ENCODE measurements around the gene OXLD1. TPM values are rescaled to one million over a fixed set of nuclear protein-coding genes. Genes with fewer than 3 reads are reported as not detected.
"Not testable (repeated sequence)": the region's sequence is repeated elsewhere in the genome, so short reads cannot be mapped to it uniquely, and the experiment has no call there.

Gene OXLD1
- total RNA-seq, 1 donor from 2014 or later: 31.2 TPM

- no peaks in the 10 kb centered on the region for H3K9me3 Mint-ChIP-seq (ENCODE audit: unreplicated experiment)
- H3K27me3 Mint-ChIP-seq (ENCODE audit: unreplicated experiment): no peaks in the 10 kb centered on the region
- no peak overlapping the region for H3K27ac Mint-ChIP-seq (ENCODE audit: unreplicated experiment)
- TF ChIP-seq CTCF (IDR thresholded peaks at IDR 0.05): no peak
- DNase-seq (ENCODE audit: extremely low spot score, unreplicated experiment): no peak
- H3K4me3 Mint-ChIP-seq (ENCODE audit: unreplicated experiment): no peak overlapping the region
- H3K36me3 Mint-ChIP-seq (ENCODE audit: unreplicated experiment): peaks cover 53% of the 10 kb centered on the region
- H3K4me1 Mint-ChIP-seq (ENCODE audit: unreplicated experiment): no peaks in the 10 kb centered on the region
These were observed 44.8 kb downstream of the OXLD1 start for GRCh38 chr17:81621494-81622130.

- not testable (repeated sequence) for H3K9me3 Mint-ChIP-seq (ENCODE audit: unreplicated experiment); H3K27me3 Mint-ChIP-seq (ENCODE audit: unreplicated experiment)
- H3K36me3 Mint-ChIP-seq (ENCODE audit: unreplicated experiment): peaks cover 40% of the 10 kb centered on the region
These were observed 48.1 kb downstream of the OXLD1 start for GRCh38 chr17:81618307-81618706.

GRCh38 chr17:81616877-81617276, 49.5 kb downstream of the OXLD1 start:
- no peaks in the 10 kb centered on the region for H3K9me3 Mint-ChIP-seq (ENCODE audit: unreplicated experiment)
- no peak overlapping the region for H3K4me3 Mint-ChIP-seq (ENCODE audit: unreplicated experiment)
- no peak overlapping the region for H3K27ac Mint-ChIP-seq (ENCODE audit: unreplicated experiment)
- no peak for DNase-seq (ENCODE audit: extremely low spot score, unreplicated experiment)
- peaks cover 49% of the 10 kb centered on the region for H3K36me3 Mint-ChIP-seq (ENCODE audit: unreplicated experiment)
- H3K4me1 Mint-ChIP-seq (ENCODE audit: unreplicated experiment): peaks cover 12% of the 10 kb centered on the region
- TF ChIP-seq CTCF (IDR thresholded peaks at IDR 0.05): no peak
- H3K27me3 Mint-ChIP-seq (ENCODE audit: unreplicated experiment): no peaks in the 10 kb centered on the region

More at GRCh38 chr17:81618307-81618706, 48.1 kb downstream of the OXLD1 start:
- H3K27ac Mint-ChIP-seq (ENCODE audit: unreplicated experiment); DNase-seq (ENCODE audit: extremely low spot score, unreplicated experiment); H3K4me3 Mint-ChIP-seq (ENCODE audit: unreplicated experiment): not testable (repeated sequence)
- peaks cover 12% of the 10 kb centered on the region for H3K4me1 Mint-ChIP-seq (ENCODE audit: unreplicated experiment)

GRCh38 chr17:81615401-81615930, 50.9 kb downstream of the OXLD1 start:
- DNase-seq (ENCODE audit: extremely low spot score, unreplicated experiment): no peak

More at GRCh38 chr17:81615401-81615930, 50.9 kb downstream of the OXLD1 start:
- Mint-ChIP-seq H3K27ac (ENCODE audit: unreplicated experiment) (no peak overlapping the region), H3K36me3 (ENCODE audit: unreplicated experiment) (peaks cover 36% of the 10 kb centered on the region), H3K4me1 (ENCODE audit: unreplicated experiment) (peaks cover 12% of the 10 kb centered on the region), H3K4me3 (ENCODE audit: unreplicated experiment) (no peak overlapping the region), H3K9me3 (ENCODE audit: unreplicated experiment) (no peaks in the 10 kb centered on the region), H3K27me3 (ENCODE audit: unreplicated experiment) (no peaks in the 10 kb centered on the region)
- TF ChIP-seq CTCF (IDR thresholded peaks at IDR 0.05): no peak

Small RNA genes lying within 50 kb of the gene (microRNA-seq; reads per million reads assigned to microRNA genes)
- not detected for gene MIR6786 (ENCODE audit: unreplicated experiment)

Other genes with a start within 250 kb of the OXLD1 start
- gene ACTG1, start 153.8 kb downstream of the OXLD1 start, total RNA-seq: 4,236 and 4,267 TPM in 2 replicates
- 3.0 and 3.7 TPM in 2 replicates for gene FSCN2, start 138.2 kb downstream of the OXLD1 start, total RNA-seq
- 63.0 and 64.6 TPM in 2 replicates for gene FAAP100, start 114.3 kb downstream of the OXLD1 start, total RNA-seq
- gene NPLOC4, start 29.5 kb downstream of the OXLD1 start, total RNA-seq: 99.7 and 112 TPM in 2 replicates
- 1.1 and 1.6 TPM in 2 replicates for gene TSPAN10, start 29.4 kb downstream of the OXLD1 start, total RNA-seq
- 0.83 and 0.84 TPM in 2 replicates for gene PDE6G, start 10.1 kb downstream of the OXLD1 start, total RNA-seq
- 13.6 and 14.9 TPM in 2 replicates for gene CCDC137, start 132 bp upstream of the OXLD1 start, total RNA-seq
- 41.7 and 46.3 TPM in 2 replicates for gene ARL16, start 17.2 kb upstream of the OXLD1 start, total RNA-seq
- 111 and 117 TPM in 2 replicates for gene HGS, start 17.4 kb upstream of the OXLD1 start, total RNA-seq
- 47.9 and 51.1 TPM in 2 replicates for gene MRPL12, start 36.8 kb upstream of the OXLD1 start, total RNA-seq
- gene SLC25A10, start 45.7 kb upstream of the OXLD1 start, total RNA-seq: 8.0 and 9.5 TPM in 2 replicates
- not detected in 2 replicates for gene GCGR, start 137.5 kb upstream of the OXLD1 start, total RNA-seq
- 169 and 176 TPM in 2 replicates for gene MCRIP1, start 166.7 kb upstream of the OXLD1 start, total RNA-seq
- gene PPP1R27, start 168.4 kb upstream of the OXLD1 start, total RNA-seq: 0.62 TPM in 1 of 2 replicates, not detected in the other
- gene P4HB, start 193.9 kb upstream of the OXLD1 start, total RNA-seq: 792 and 837 TPM in 2 replicates
- 430 and 433 TPM in 2 replicates for gene ARHGDIA, start 204.7 kb upstream of the OXLD1 start, total RNA-seq
- 72.6 and 78.5 TPM in 2 replicates for gene ALYREF, start 225.0 kb upstream of the OXLD1 start, total RNA-seq
- gene ANAPC11, start 225.1 kb upstream of the OXLD1 start, total RNA-seq: 119 and 138 TPM in 2 replicates
- gene NPB, start 235.6 kb upstream of the OXLD1 start, total RNA-seq: 0.56 and 0.68 TPM in 2 replicates
- 33.2 and 38.0 TPM in 2 replicates for gene PCYT2, start 244.8 kb upstream of the OXLD1 start, total RNA-seq

All from osteocyte (in vitro differentiated cells).